CD4-positive, CD25-positive, alpha-beta regulatory T cell (primary cell): Measurements from ENCODE around the gene CARD9. TPM values are rescaled to one million over a fixed set of nuclear protein-coding genes. Genes with fewer than 3 reads are reported as not detected.

Experiments used
- ATAC-seq, 2 donors: fragments of 150-1000 bp; cut with Tn5 transposase; one replicate each; pipeline ENCODE4 v1.10.0; 2021; ENCODE audit warnings: low read depth in 2 of 2, moderate number of reproducible peaks in 2 of 2, moderate library complexity in 1 of 2
- DNase-seq, 3 donors: peaks; one replicate each; pipeline versions ENCODE4 v3.0.0 to v3.0.0-alpha.2; 2012 to 2022; ENCODE audit warnings: mixed read lengths in 1 of 3
- H3K27ac ChIP-seq: one replicate; pipeline ENCODE4 v1.7.0; 2013; ENCODE audit warnings: mild to moderate bottlenecking, low read length; ENCODE audit not compliant: insufficient read depth, poor library complexity, severe bottlenecking
- H3K27me3 ChIP-seq: one replicate; pipeline ENCODE4 v1.7.0; 2013; ENCODE audit warnings: low read length; ENCODE audit not compliant: control insufficient read depth, insufficient read depth
- H3K36me3 ChIP-seq: one replicate; pipeline ENCODE4 v1.7.0; 2013; ENCODE audit warnings: mild to moderate bottlenecking, low read length, moderate library complexity; ENCODE audit not compliant: control insufficient read depth, insufficient read depth
- H3K4me1 ChIP-seq: 2 replicates; pipeline ENCODE4 v1.7.0; 2013; ENCODE audit warnings: mild to moderate bottlenecking, low read length; ENCODE audit not compliant: insufficient read depth, control insufficient read depth, poor library complexity, severe bottlenecking
- H3K4me3 ChIP-seq: one replicate; pipeline ENCODE4 v1.7.0; 2013; ENCODE audit warnings: low read depth, mild to moderate bottlenecking, low read length, moderate library complexity
- H3K9me3 ChIP-seq, 2 experiments: 1 replicate in 1 of 2; 2 replicates in 1 of 2; pipeline ENCODE4 v1.7.0; 2013; ENCODE audit warnings: low read length in 2 of 2, mild to moderate bottlenecking in 1 of 2, moderate library complexity in 1 of 2; ENCODE audit not compliant: control insufficient read depth in 2 of 2
- H3K27ac Mint-ChIP-seq, 3 donors: one replicate each; pipeline ENCODE4 v1.8.0; 2020 to 2022; ENCODE audit warnings: mild to moderate bottlenecking in 3 of 3, mixed read lengths in 3 of 3, moderate library complexity in 2 of 3
- H3K27me3 Mint-ChIP-seq: one replicate; pipeline ENCODE4 v1.8.0; 2022; ENCODE audit warnings: mild to moderate bottlenecking, mixed read lengths
- H3K36me3 Mint-ChIP-seq: one replicate; pipeline ENCODE4 v1.8.0; 2020; ENCODE audit warnings: mixed read lengths
- H3K4me1 Mint-ChIP-seq, 4 donors: one replicate each; pipeline ENCODE4 v1.8.0; 2020 to 2022; ENCODE audit warnings: mixed read lengths in 4 of 4, mild to moderate bottlenecking in 1 of 4
- H3K4me3 Mint-ChIP-seq, 4 donors: one replicate each; pipeline ENCODE4 v1.8.0; 2020 to 2022; ENCODE audit warnings: mild to moderate bottlenecking in 4 of 4, mixed read lengths in 4 of 4, moderate library complexity in 3 of 4
- H3K9me3 Mint-ChIP-seq, 7 donors: one replicate each; pipeline ENCODE4 v1.8.0; 2020 to 2022; ENCODE audit warnings: mixed read lengths in 7 of 7, mild to moderate bottlenecking in 3 of 7, moderate library complexity in 2 of 7
- polyA plus RNA-seq, 4 donors: library from polyadenylated mRNA; unstranded; fragments of 300-500 nt; fragmentation: Illumina TruSeq; gene quantifications; one replicate each; pipeline ENCODE4 v1.2.3, GENCODE V29; 2021
- total RNA-seq: library from RNA; stranded (reverse); gene quantifications from one replicate; pipeline ENCODE4 v1.2.3, GENCODE V29; 2022

The CARD9 gene
- total and polyA plus RNA-seq, 5 donors from 2014 or later, result 0.23 to 0.82 (median 0.35) TPM

GRCh38 chr9:136399176-136400037 is 25.9 kb upstream of the CARD9 start:
- Mint-ChIP-seq H3K9me3 (no peaks in the 10 kb centered on the region), H3K4me3 (peak overlapping the region; percentile 83 to 94 (median 86)), H3K27me3 (no peaks in the 10 kb centered on the region), H3K36me3 (no peaks in the 10 kb centered on the region), H3K27ac (peak overlapping the region in 2 of 3 donors; percentile 62 to 87), H3K4me1 (peaks cover 7 to 44% (median 19%) of the 10 kb centered on the region in 4 donors)
- no peaks in the 10 kb centered on the region for H3K9me3 ChIP-seq
- peak overlapping the region; percentile 41 for H3K27ac ChIP-seq
- H3K36me3 ChIP-seq, result peaks cover 29% of the 10 kb centered on the region
- H3K27me3 ChIP-seq, result no peaks in the 10 kb centered on the region
- H3K4me3 ChIP-seq, result peak overlapping the region; percentile 47
- H3K4me1 ChIP-seq, result peaks cover 37% of the 10 kb centered on the region
- ATAC-seq, result no peak
- peak; percentile 14 to 42 (median 38) for DNase-seq

- Mint-ChIP-seq H3K4me1 (peaks cover 0 to 33% (median 11%) of the 10 kb centered on the region in 4 donors), H3K27ac (peak overlapping the region in 1 of 3 donors; percentile 87), H3K9me3 (no peaks in the 10 kb centered on the region), H3K4me3 (peak overlapping the region; percentile 83 to 94 (median 86)), H3K36me3 (no peaks in the 10 kb centered on the region), H3K27me3 (no peaks in the 10 kb centered on the region)
- Histone ChIP-seq H3K27ac (no peak overlapping the region), H3K27me3 (no peaks in the 10 kb centered on the region), H3K4me1 (peaks cover 26% of the 10 kb centered on the region), H3K9me3 (no peaks in the 10 kb centered on the region), H3K36me3 (peaks cover 33% of the 10 kb centered on the region), H3K4me3 (no peak overlapping the region)
- ATAC-seq (no peak), DNase-seq (no peak)
Observed at GRCh38 chr9:136398286-136398685, 24.8 kb upstream of the CARD9 start.

GRCh38 chr9:136397643-136398042 is 24.2 kb upstream of the CARD9 start:
- Histone ChIP-seq H3K4me1 (peaks cover 20% of the 10 kb centered on the region), H3K9me3 (no peaks in the 10 kb centered on the region), H3K4me3 (no peak overlapping the region), H3K27me3 (no peaks in the 10 kb centered on the region), H3K27ac (no peak overlapping the region), H3K36me3 (peaks cover 33% of the 10 kb centered on the region)
- ATAC-seq (no peak), DNase-seq (no peak)
- Mint-ChIP-seq H3K36me3 (no peaks in the 10 kb centered on the region), H3K9me3 (no peaks in the 10 kb centered on the region), H3K4me1 (peaks cover 0 to 31% (median 11%) of the 10 kb centered on the region in 4 donors), H3K27me3 (no peaks in the 10 kb centered on the region), H3K4me3 (peak overlapping the region in 1 of 4 donors; percentile 83), H3K27ac (no peak overlapping the region)

- Mint-ChIP-seq H3K27me3 (no peaks in the 10 kb centered on the region), H3K4me3 (peak overlapping the region in 1 of 4 donors; percentile 32), H3K9me3 (no peaks in the 10 kb centered on the region), H3K27ac (no peak overlapping the region), H3K4me1 (peaks cover 0 to 25% (median 10%) of the 10 kb centered on the region in 4 donors), H3K36me3 (peaks cover 7% of the 10 kb centered on the region)
- ATAC-seq, result no peak
- no peaks in the 10 kb centered on the region for H3K27me3 ChIP-seq
- H3K4me3 ChIP-seq, result no peak overlapping the region
- H3K36me3 ChIP-seq, result peaks cover 46% of the 10 kb centered on the region
- DNase-seq, result no peak
- H3K4me1 ChIP-seq, result peaks cover 20% of the 10 kb centered on the region
- no peak overlapping the region for H3K27ac ChIP-seq
- no peaks in the 10 kb centered on the region for H3K9me3 ChIP-seq
Observed at GRCh38 chr9:136396219-136396515, 22.7 kb upstream of the CARD9 start.

- no peak overlapping the region for H3K27ac ChIP-seq
- Mint-ChIP-seq H3K36me3 (peaks cover 9% of the 10 kb centered on the region), H3K27me3 (no peaks in the 10 kb centered on the region), H3K27ac (peak overlapping the region in 1 of 3 donors; percentile 52), H3K4me1 (peaks cover 0 to 24% (median 10%) of the 10 kb centered on the region in 4 donors), H3K9me3 (no peaks in the 10 kb centered on the region), H3K4me3 (peak overlapping the region in 2 of 4 donors; percentile 32 to 57)
- no peaks in the 10 kb centered on the region for H3K27me3 ChIP-seq
- H3K9me3 ChIP-seq, result no peaks in the 10 kb centered on the region
- H3K4me1 ChIP-seq, result peaks cover 18% of the 10 kb centered on the region
- DNase-seq (no peak), ATAC-seq (no peak)
- H3K4me3 ChIP-seq, result no peak overlapping the region
- H3K36me3 ChIP-seq, result peaks cover 48% of the 10 kb centered on the region
Observed at GRCh38 chr9:136395345-136396218, 22.1 kb upstream of the CARD9 start.

- peaks cover 50% of the 10 kb centered on the region for H3K36me3 ChIP-seq
- H3K4me3 ChIP-seq, result no peak overlapping the region
- Mint-ChIP-seq H3K4me3 (peak overlapping the region in 1 of 4 donors; percentile 57), H3K4me1 (peaks cover 0 to 20% (median 10%) of the 10 kb centered on the region in 4 donors), H3K9me3 (no peaks in the 10 kb centered on the region), H3K27ac (peak overlapping the region in 1 of 3 donors; percentile 52), H3K27me3 (no peaks in the 10 kb centered on the region), H3K36me3 (peaks cover 10% of the 10 kb centered on the region)
- DNase-seq (no peak), ATAC-seq (no peak)
- no peaks in the 10 kb centered on the region for H3K27me3 ChIP-seq
- H3K27ac ChIP-seq, result no peak overlapping the region
- H3K4me1 ChIP-seq, result peaks cover 13% of the 10 kb centered on the region
- no peaks in the 10 kb centered on the region for H3K9me3 ChIP-seq
Observed at GRCh38 chr9:136395020-136395340, 21.5 kb upstream of the CARD9 start.

- Histone ChIP-seq H3K4me3 (no peak overlapping the region), H3K36me3 (peaks cover 53% of the 10 kb centered on the region), H3K27me3 (no peaks in the 10 kb centered on the region), H3K9me3 (no peaks in the 10 kb centered on the region), H3K27ac (no peak overlapping the region), H3K4me1 (peaks cover 11% of the 10 kb centered on the region)
- peaks cover 13% of the 10 kb centered on the region for H3K36me3 Mint-ChIP-seq
- no peaks in the 10 kb centered on the region for H3K9me3 Mint-ChIP-seq
- ATAC-seq, result no peak
- H3K4me3 Mint-ChIP-seq, result no peak overlapping the region
- no peak for DNase-seq
- H3K4me1 Mint-ChIP-seq, result peaks cover 0 to 20% (median 10%) of the 10 kb centered on the region in 4 donors
- H3K27me3 Mint-ChIP-seq, result no peaks in the 10 kb centered on the region
- no peak overlapping the region for H3K27ac Mint-ChIP-seq
Observed at GRCh38 chr9:136394312-136395019, 21.0 kb upstream of the CARD9 start.
